Lower leg skin (tissue), 3 donors: ENCODE data around the gene CLEC19A.

ENCODE experiments used
- CTCF ChIP-seq, 3 donors: fragments of 450-650 bp; IDR thresholded peaks; one replicate each; pipeline ENCODE4 v1.5.1; 2016; ENCODE audit warnings: antibody characterized with exemption in 3 of 3, mild to moderate bottlenecking in 3 of 3, moderate library complexity in 2 of 3
- POLR2A ChIP-seq, 2 donors: fragments of 450-650 bp; IDR thresholded peaks; one replicate each; pipeline ENCODE4 v1.6.1; 2016 to 2017; ENCODE audit warnings: antibody characterized with exemption in 2 of 2, mild to moderate bottlenecking in 1 of 2, moderate library complexity in 1 of 2

- no peak for TF ChIP-seq POLR2A (IDR thresholded peaks at IDR 0.05)
- no peak for TF ChIP-seq CTCF (IDR thresholded peaks at IDR 0.05)
Observed at GRCh38 chr16:19238406-19238805, 47.1 kb upstream of the CLEC19A start.
